Gastrocnemius medialis (tissue), 4 donors: ENCODE results near the gene TPTE2. TPM values are rescaled to one million over a fixed set of nuclear protein-coding genes. Genes with fewer than 3 reads are reported as not detected.

Experiments
- ATAC-seq, 2 donors: fragments of 150-250 bp; one replicate each; pipeline ENCODE4 v1.9.1; 2016
- DNase-seq, 2 donors: peaks; one replicate each; pipeline ENCODE4 v3.0.0-alpha.2; 2019
- H3K27ac ChIP-seq, 4 donors: fragments of 200-600 bp; sonication (generic); 1 replicate in 1 of 4; 2 replicates in 3 of 4; pipeline ENCODE4 v1.5.1; 2016 to 2018; ENCODE audit warnings: mild to moderate bottlenecking in 2 of 4, moderate library complexity in 1 of 4
- H3K27me3 ChIP-seq, 3 donors: fragments of 200-600 bp; sonication (generic) in 2 of 3; 1 replicate in 1 of 3; 2 replicates in 2 of 3; pipeline versions ENCODE4 v1.5.1 to v1.6.0; 2016 to 2019; ENCODE audit warnings: mild to moderate bottlenecking in 1 of 3, moderate library complexity in 1 of 3
- H3K36me3 ChIP-seq, 2 donors: fragments of 200-600 bp; sonication (generic) in 1 of 2; one replicate each; pipeline ENCODE4 v1.5.1; 2017 to 2018
- H3K4me1 ChIP-seq, 2 donors: fragments of 200-600 bp; sonication (generic) in 1 of 2; one replicate each; pipeline ENCODE4 v1.5.1; 2016 to 2017; ENCODE audit warnings: mild to moderate bottlenecking in 2 of 2
- H3K4me3 ChIP-seq, 4 donors: fragments of 200-600 bp; sonication (generic) in 3 of 4; 1 replicate in 1 of 4; 2 replicates in 3 of 4; pipeline ENCODE4 v1.5.1; 2016 to 2019; ENCODE audit warnings: mild to moderate bottlenecking in 2 of 4
- H3K9me3 ChIP-seq, 3 donors: fragments of 200-600 bp; sonication (generic) in 2 of 3; 1 replicate in 1 of 3; 2 replicates in 2 of 3; pipeline ENCODE4 v1.5.1; 2016 to 2019
- POLR2A ChIP-seq, 2 donors: fragments of 450-650 bp; IDR thresholded peaks; one replicate each; pipeline ENCODE4 v1.6.1; 2017; ENCODE audit warnings: antibody characterized with exemption in 2 of 2, mild to moderate bottlenecking in 2 of 2, moderate library complexity in 2 of 2
- in situ Hi-C, 4 donors: fragments of 200-750 bp; cut with MboI; loops; one replicate each; pipeline versions ENCODE4 v1.15.0 to v1.8.0; 2017; ENCODE audit warnings: low sequenced_read_pairs in 4 of 4
- intact Hi-C: fragments of 100-400 bp; cut with DNase I; formaldehyde crosslinking; loops from one replicate; pipeline ENCODE4 v1.15.1; 2023; ENCODE audit warnings: low total_unique reads
- total RNA-seq, 4 donors: library from RNA; depleted of rRNA; stranded (reverse); fragments of >200 nt; gene quantifications; one replicate each; pipeline versions ENCODE4 v1.1.0 to v1.2.3, GENCODE V29; 2016
- TF ChIP-seq, protein P1 (sequence below), 5 experiments: fragments of 450-650 bp in 3 of 5; fragments of 200-600 bp in 2 of 5; sonication (generic) in 2 of 5; IDR thresholded peaks in 4 of 5; conservative IDR thresholded peaks in 1 of 5; 1 replicate in 4 of 5; 2 replicates in 1 of 5; pipeline ENCODE4 v1.5.1; 2016 to 2019; ENCODE audit warnings: antibody characterized with exemption in 5 of 5, mild to moderate bottlenecking in 3 of 5, moderate library complexity in 3 of 5

TPTE2 gene
- total RNA-seq, 4 donors from 2014 or later = not detected

DNA sequence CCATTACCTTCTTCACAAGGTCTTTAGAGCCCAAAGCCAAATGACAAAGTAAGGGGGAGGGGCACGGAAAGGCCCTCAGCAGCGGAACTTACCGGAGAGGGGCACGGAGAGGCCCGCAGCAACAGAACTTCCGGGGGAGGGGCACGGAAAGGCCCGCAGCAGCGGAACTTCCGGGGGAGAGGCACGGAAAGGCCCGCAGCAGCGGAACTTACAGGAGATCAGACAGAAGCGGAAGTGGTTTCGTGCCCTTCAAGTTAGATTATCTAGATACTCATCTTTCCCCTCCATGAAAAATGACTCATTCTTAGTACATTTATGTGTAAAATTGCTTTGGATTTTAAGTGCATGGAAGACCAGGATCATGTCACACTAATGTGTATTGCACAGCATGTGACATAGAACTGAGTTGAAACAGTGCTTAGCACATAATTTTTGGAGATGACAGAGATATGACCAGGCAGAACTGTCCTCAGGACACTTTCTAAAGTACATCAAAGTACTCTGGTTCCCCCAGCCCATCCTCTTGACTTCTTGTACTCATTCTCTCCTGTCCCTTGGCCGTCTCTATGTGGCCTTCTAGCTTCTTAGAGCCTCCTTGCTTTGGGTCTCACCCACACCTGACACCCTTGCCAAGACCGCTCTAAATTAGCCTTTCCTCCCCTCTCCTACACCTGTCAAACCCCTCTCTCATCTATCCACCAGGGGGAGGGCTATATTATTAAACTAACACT is 25.7 kb upstream of the TPTE2 start:
- Histone ChIP-seq H3K36me3 (no peaks in the 10 kb centered on the region), H3K27ac (no peak overlapping the region), H3K4me1 (no peaks in the 10 kb centered on the region), H3K4me3 (peak overlapping the region in 1 of 4 donors; percentile 17), H3K9me3 (no peaks in the 10 kb centered on the region), H3K27me3 (no peaks in the 10 kb centered on the region)
- in situ Hi-C loops = no loop called here
- TF ChIP-seq, protein P1, sequence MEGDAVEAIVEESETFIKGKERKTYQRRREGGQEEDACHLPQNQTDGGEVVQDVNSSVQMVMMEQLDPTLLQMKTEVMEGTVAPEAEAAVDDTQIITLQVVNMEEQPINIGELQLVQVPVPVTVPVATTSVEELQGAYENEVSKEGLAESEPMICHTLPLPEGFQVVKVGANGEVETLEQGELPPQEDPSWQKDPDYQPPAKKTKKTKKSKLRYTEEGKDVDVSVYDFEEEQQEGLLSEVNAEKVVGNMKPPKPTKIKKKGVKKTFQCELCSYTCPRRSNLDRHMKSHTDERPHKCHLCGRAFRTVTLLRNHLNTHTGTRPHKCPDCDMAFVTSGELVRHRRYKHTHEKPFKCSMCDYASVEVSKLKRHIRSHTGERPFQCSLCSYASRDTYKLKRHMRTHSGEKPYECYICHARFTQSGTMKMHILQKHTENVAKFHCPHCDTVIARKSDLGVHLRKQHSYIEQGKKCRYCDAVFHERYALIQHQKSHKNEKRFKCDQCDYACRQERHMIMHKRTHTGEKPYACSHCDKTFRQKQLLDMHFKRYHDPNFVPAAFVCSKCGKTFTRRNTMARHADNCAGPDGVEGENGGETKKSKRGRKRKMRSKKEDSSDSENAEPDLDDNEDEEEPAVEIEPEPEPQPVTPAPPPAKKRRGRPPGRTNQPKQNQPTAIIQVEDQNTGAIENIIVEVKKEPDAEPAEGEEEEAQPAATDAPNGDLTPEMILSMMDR (IDR thresholded peaks at IDR 0.05 in 4 of 5, conservative IDR thresholded peaks at IDR 0.05 in 1 of 5) = no peak
- no peak for TF ChIP-seq POLR2A (IDR thresholded peaks at IDR 0.05)
- ATAC-seq (no peak), DNase-seq (no peak)
- intact Hi-C loops = no loop called here

DNA sequence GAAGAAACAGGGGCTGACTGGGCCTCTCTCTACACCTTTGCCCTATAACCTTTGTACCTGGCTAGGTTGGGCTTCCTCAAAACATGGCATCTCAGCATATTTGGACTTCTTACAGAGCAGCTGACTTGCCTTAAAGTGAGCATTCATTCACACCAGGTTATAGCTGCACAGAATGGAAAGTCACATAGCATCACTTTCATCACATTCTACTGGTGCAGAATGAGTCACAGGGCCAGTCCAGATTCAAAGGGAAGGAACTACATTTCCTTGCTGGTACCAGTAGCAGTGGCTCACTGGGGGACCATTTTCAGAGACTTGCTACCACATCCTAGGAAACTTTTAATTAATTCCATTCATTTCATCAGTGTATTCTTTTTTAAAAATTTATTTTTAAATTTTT is 20.3 kb upstream of the TPTE2 start:
- in situ Hi-C loops = no loop called here

DNA sequence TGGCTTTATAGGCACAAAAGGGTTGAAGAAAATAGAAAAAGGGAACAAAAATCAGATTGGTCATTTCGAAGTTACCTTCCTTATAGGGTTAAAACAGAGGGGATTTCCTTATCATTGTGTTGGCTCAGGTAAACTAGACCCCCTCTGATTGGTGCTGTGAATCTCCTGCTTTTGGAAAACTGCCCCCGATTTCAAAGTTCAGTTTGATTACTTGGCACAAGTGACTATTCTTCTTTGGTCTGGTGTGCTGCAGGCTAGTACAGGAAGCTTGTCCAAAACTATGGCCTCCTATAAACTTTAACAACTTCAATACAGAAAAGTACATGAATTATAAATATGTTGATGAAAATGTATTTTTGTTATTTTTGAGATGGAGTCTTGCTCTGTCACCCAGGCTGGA is 13.9 kb upstream of the TPTE2 start:
- H3K27me3 ChIP-seq = no peaks in the 10 kb centered on the region
- intact Hi-C loops (no loop called here), in situ Hi-C loops (no loop called here)
- no peak overlapping the region for H3K27ac ChIP-seq
- TF ChIP-seq, protein P1 (IDR thresholded peaks at IDR 0.05 in 4 of 5, conservative IDR thresholded peaks at IDR 0.05 in 1 of 5) = no peak
- TF ChIP-seq POLR2A (IDR thresholded peaks at IDR 0.05) = no peak
- no peaks in the 10 kb centered on the region for H3K9me3 ChIP-seq
- DNase-seq (no peak), ATAC-seq (no peak)
- H3K4me1 ChIP-seq = no peaks in the 10 kb centered on the region
- no peaks in the 10 kb centered on the region for H3K36me3 ChIP-seq
- no peak overlapping the region for H3K4me3 ChIP-seq

More for the DNA sequence above, 20.3 kb upstream of the TPTE2 start:
- intact Hi-C loops = no loop called here
- H3K36me3 ChIP-seq = no peaks in the 10 kb centered on the region
- no peak for DNase-seq
- H3K4me1 ChIP-seq = no peaks in the 10 kb centered on the region
- no peak for ATAC-seq
- H3K4me3 ChIP-seq = no peak overlapping the region
- H3K9me3 ChIP-seq = no peaks in the 10 kb centered on the region
- no peak overlapping the region for H3K27ac ChIP-seq
- no peak for TF ChIP-seq POLR2A (IDR thresholded peaks at IDR 0.05)
- TF ChIP-seq, protein P1 (IDR thresholded peaks at IDR 0.05 in 4 of 5, conservative IDR thresholded peaks at IDR 0.05 in 1 of 5) = no peak
- H3K27me3 ChIP-seq = no peaks in the 10 kb centered on the region

DNA sequence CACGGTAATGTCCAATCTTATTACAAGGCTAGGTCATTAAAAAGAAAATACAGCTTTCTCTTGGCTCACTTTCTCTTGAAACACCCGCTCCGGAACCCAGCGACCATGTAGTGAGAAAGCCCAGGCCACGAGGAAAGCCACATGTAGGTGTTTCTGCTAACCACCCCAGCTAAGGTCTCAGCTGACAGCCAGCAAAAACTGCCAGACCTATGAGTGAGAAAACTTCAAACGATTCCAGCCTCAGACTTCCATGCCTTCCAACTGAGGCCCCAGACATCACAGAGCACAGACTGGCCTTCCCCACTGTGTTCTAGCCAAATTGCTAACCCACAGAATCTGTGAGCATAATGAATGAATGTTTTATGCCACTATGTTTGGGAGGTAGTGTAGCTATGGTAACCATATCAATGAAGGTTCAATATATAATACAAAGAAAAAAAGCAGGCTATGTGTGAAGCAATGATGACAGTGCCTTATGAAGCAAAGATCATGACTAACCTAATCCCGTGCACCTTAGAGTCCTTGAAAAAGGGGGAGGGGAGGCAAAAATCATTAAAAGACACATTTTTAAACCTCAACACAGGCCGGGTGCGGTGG is 11.9 kb upstream of the TPTE2 start:
- no peaks in the 10 kb centered on the region for H3K36me3 ChIP-seq
- ATAC-seq = no peak
- no peak for TF ChIP-seq POLR2A (IDR thresholded peaks at IDR 0.05)
- TF ChIP-seq, protein P1 (IDR thresholded peaks at IDR 0.05 in 4 of 5, conservative IDR thresholded peaks at IDR 0.05 in 1 of 5) = no peak
- no peak overlapping the region for H3K4me3 ChIP-seq
- H3K27ac ChIP-seq = no peak overlapping the region
- H3K27me3 ChIP-seq = no peaks in the 10 kb centered on the region
- H3K9me3 ChIP-seq = no peaks in the 10 kb centered on the region
- DNase-seq = no peak
- in situ Hi-C loops = no loop called here
- intact Hi-C loops = no loop called here
- H3K4me1 ChIP-seq = no peaks in the 10 kb centered on the region
